ENCODE measurements around the gene LIN7B. TPM values are rescaled to one million over a fixed set of nuclear protein-coding genes. Genes with fewer than 3 reads are reported as not detected.

Gene LIN7B
- total RNA-seq, 2 experiments from 2014 or later: 3.6 to 5.5 TPM

- Histone ChIP-seq H3K9me3 (ENCODE audit: low read length) (no peaks in the 10 kb centered on the region), H3K4me3 (ENCODE audit: low read depth, low read length, poor library complexity, severe bottlenecking) (no peak overlapping the region), H3K4me1 (ENCODE audit: insufficient read depth, low read length, poor library complexity, severe bottlenecking) (no peaks in the 10 kb centered on the region), H2AFZ (ENCODE audit: low read length) (no peak overlapping the region), H3K36me3 (ENCODE audit: insufficient read depth, low read length) (no peaks in the 10 kb centered on the region), H3K9me2 (ENCODE audit: insufficient read depth, low read length) (no peaks in the 10 kb centered on the region), H3K27ac (ENCODE audit: low read depth, low read length, poor library complexity, severe bottlenecking) (no peak overlapping the region), H3K79me2 (ENCODE audit: insufficient read depth, low read depth, low read length) (no peaks in the 10 kb centered on the region), H4K20me1 (ENCODE audit: insufficient read depth, low read length) (no peaks in the 10 kb centered on the region), H3K4me2 (ENCODE audit: low read length) (no peak overlapping the region)
- BruUV-seq (replicated peaks): no TSS peak
- CTCF ChIA-PET (ENCODE audit: unreplicated experiment): interaction anchor here (0.6 to 0.7 kb wide), 2 partner anchors 12 to 37 kb away, joined by 3 to 27 read pairs; no protein-coding TSS in a partner anchor
- POLR2A ChIA-PET: no interaction called here
- TF ChIP-seq, protein P1, sequence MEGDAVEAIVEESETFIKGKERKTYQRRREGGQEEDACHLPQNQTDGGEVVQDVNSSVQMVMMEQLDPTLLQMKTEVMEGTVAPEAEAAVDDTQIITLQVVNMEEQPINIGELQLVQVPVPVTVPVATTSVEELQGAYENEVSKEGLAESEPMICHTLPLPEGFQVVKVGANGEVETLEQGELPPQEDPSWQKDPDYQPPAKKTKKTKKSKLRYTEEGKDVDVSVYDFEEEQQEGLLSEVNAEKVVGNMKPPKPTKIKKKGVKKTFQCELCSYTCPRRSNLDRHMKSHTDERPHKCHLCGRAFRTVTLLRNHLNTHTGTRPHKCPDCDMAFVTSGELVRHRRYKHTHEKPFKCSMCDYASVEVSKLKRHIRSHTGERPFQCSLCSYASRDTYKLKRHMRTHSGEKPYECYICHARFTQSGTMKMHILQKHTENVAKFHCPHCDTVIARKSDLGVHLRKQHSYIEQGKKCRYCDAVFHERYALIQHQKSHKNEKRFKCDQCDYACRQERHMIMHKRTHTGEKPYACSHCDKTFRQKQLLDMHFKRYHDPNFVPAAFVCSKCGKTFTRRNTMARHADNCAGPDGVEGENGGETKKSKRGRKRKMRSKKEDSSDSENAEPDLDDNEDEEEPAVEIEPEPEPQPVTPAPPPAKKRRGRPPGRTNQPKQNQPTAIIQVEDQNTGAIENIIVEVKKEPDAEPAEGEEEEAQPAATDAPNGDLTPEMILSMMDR (conservative IDR thresholded peaks at IDR 0.05; ENCODE audit: low read length): no peak
- TF ChIP-seq EZH2phosphoT487 (IDR thresholded peaks at IDR 0.05; ENCODE audit: borderline replicate concordance, low read depth, low read length): no peak
- DNase-seq (ENCODE audit: low spot score): no peak
- intact Hi-C loops (cut with micrococcal nuclease; ENCODE audit: unreplicated experiment): no loop called here
These were observed 46.5 kb downstream of the LIN7B start for GRCh38 chr19:49160450-49161189.

GRCh38 chr19:49161987-49162386 is 47.8 kb downstream of the LIN7B start:
- Histone ChIP-seq H2AFZ (ENCODE audit: low read length) (no peak overlapping the region), H4K20me1 (ENCODE audit: insufficient read depth, low read length) (no peaks in the 10 kb centered on the region), H3K4me1 (ENCODE audit: insufficient read depth, low read length, poor library complexity, severe bottlenecking) (no peaks in the 10 kb centered on the region), H3K4me3 (ENCODE audit: low read depth, low read length, poor library complexity, severe bottlenecking) (no peak overlapping the region), H3K79me2 (ENCODE audit: insufficient read depth, low read depth, low read length) (no peaks in the 10 kb centered on the region), H3K4me2 (ENCODE audit: low read length) (no peak overlapping the region), H3K9me3 (ENCODE audit: low read length) (no peaks in the 10 kb centered on the region), H3K27ac (ENCODE audit: low read depth, low read length, poor library complexity, severe bottlenecking) (no peak overlapping the region), H3K9me2 (ENCODE audit: insufficient read depth, low read length) (no peaks in the 10 kb centered on the region), H3K36me3 (ENCODE audit: insufficient read depth, low read length) (no peaks in the 10 kb centered on the region)
- ChIA-PET CTCF (ENCODE audit: unreplicated experiment) (no interaction called here), POLR2A (no interaction called here)
- DNase-seq (ENCODE audit: low spot score): no peak
- no TSS peak for BruUV-seq (replicated peaks)
- intact Hi-C loops (cut with micrococcal nuclease; ENCODE audit: unreplicated experiment): no loop called here
- no peak for TF ChIP-seq EZH2phosphoT487 (IDR thresholded peaks at IDR 0.05; ENCODE audit: borderline replicate concordance, low read depth, low read length)

DNA sequence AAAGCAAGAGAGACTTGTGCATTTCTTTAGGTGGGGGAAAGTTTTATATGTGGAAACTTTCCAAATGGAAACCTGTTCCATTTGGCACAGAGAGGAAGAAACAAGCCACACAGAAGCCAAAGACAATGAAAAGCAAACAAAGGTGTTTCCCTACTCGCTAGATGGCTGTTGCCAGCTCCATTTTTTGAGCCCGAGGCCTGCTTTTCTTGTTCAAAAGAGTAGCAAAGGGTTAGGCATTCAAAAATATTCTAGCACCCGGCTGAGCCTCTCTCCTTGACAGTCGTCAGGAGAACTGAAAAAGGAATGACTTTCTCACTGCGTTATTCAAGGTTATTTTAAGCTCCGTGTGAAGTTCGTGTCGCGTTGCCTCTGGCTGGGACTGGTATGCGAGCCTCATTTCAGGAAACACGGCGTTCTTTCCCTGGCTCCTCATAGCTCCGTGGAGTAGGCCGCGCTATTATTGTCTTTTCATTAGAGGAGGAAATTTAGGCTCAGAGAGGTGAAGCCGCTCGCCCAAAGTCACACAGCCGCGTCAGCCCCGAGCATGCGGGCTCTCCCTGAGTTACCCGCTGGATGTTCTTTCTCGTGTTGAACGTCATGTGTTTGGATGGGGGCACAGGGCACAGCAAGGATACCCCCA is 51.1 kb downstream of the LIN7B start:
- TF ChIP-seq EZH2phosphoT487 (IDR thresholded peaks at IDR 0.05; ENCODE audit: borderline replicate concordance, low read depth, low read length): no peak
- TF ChIP-seq, protein P1 (conservative IDR thresholded peaks at IDR 0.05; ENCODE audit: low read length): no peak
- Histone ChIP-seq H2AFZ (ENCODE audit: low read length) (no peak overlapping the region), H3K36me3 (ENCODE audit: insufficient read depth, low read length) (no peaks in the 10 kb centered on the region), H3K4me1 (ENCODE audit: insufficient read depth, low read length, poor library complexity, severe bottlenecking) (no peaks in the 10 kb centered on the region), H3K27ac (ENCODE audit: low read depth, low read length, poor library complexity, severe bottlenecking) (no peak overlapping the region), H3K4me3 (ENCODE audit: low read depth, low read length, poor library complexity, severe bottlenecking) (no peak overlapping the region), H3K79me2 (ENCODE audit: insufficient read depth, low read depth, low read length) (no peaks in the 10 kb centered on the region), H4K20me1 (ENCODE audit: insufficient read depth, low read length) (no peaks in the 10 kb centered on the region), H3K9me3 (ENCODE audit: low read length) (no peaks in the 10 kb centered on the region), H3K9me2 (ENCODE audit: insufficient read depth, low read length) (no peaks in the 10 kb centered on the region), H3K4me2 (ENCODE audit: low read length) (no peak overlapping the region)
- ChIA-PET POLR2A (no interaction called here), CTCF (ENCODE audit: unreplicated experiment) (no interaction called here)
- BruUV-seq (replicated peaks): no TSS peak
- no peak for DNase-seq (ENCODE audit: low spot score)
- intact Hi-C loops (cut with micrococcal nuclease; ENCODE audit: unreplicated experiment): no loop called here
